Stimulated activated naive CD4-positive, alpha-beta T cell (primary cell): ENCODE results near the gene SUSD5.

Source experiments
- DNase-seq, 6 experiments: peaks; one replicate each; lab custom pipeline; 2025; lab: John Stamatoyannopoulos, UW

SUSD5 gene

GRCh38 chr3:33218446-33219174 lies at the start of gene SUSD5:
Gene SUSD5 (minus strand): TSS chr3:33218810. CDS start chr3:33218797, 13 bp downstream.
- DNase-seq = no peak

GRCh38 chr3:33260104-33260503 lies 41.5 kb upstream of the SUSD5 start:
- DNase-seq = no peak

GRCh38 chr3:33256249-33256648 lies 37.6 kb upstream of the SUSD5 start:
- DNase-seq = no peak

DNA sequence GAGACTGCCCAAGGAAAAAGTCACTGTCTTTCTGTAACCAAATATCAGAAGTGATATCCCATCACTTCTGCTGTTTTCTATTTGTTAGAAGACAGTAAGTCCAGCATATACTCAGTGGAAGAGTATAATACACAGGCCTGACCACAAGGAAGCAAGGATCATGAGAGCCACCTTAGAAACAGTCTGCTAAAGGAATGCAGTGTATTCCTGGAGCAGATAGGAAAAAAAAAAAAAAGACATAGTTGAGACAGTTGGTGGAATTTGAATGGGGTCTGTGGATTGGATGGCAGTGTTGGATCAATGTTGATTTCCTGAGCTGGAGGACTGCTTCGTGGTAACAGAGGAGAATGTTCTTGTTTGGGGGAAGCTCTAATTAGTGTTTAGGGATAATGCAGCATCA lies 32.1 kb upstream of the SUSD5 start:
- DNase-seq = no peak

- no peak for DNase-seq
Measured at GRCh38 chr3:33246786-33247185, 28.2 kb upstream of the SUSD5 start.

DNA sequence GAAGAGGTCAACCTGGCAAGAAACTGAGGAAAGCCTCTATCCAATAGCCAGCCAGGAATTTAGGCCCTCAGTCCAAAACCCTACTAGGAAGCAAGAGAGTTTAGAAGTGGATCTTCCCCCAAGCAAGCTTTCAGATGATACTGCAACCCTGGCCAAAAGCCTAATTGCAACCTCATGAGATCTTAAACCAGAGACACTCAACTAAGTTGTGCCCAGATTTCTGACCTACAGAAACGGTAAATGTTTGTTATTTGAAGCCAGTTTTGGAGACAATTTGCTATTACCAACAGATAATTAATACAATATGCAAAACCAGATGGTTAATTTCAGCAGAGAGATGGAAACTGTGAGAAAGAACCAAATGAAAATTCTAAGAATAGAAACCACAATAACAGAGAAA lies 21.7 kb upstream of the SUSD5 start:
- DNase-seq = no peak

DNA sequence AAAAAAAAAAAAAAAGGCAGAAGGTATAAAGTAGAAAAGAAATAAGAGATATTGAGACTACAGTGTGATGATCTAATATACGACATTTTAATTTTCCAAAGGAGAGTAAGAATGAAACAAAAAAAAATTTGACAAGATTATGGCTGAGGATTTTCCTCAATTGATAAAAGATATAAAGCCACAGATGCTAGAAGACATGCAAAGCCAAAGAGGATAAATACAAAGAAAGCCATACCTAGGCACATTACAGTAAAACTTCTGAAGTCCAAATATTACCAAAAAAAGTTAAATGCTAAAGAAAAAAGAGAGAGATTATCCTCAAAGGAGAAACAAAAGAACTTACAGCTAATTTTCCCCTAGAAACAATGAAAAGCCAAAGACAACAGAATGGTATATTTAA lies 20.3 kb upstream of the SUSD5 start:
- no peak for DNase-seq

DNA sequence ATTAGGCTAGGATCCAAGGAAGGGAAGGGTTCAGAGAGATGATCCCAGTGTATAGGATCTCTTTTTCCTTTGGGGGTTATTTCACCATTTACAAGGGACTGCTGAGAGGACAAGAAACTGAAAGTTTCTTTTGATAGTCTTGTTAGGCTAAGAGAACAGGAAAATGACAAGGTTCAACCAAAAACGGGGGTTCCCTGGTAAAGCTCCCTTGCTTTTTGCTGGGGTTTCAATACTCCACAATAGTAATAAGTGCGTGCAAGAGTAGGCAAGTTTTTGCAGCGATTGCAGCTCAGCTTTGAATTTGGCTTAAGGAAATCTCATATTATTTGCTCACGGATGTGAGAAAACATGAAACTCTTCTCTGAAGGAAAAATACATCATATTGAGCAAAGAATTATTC lies 18.8 kb upstream of the SUSD5 start:
- no peak for DNase-seq

DNA sequence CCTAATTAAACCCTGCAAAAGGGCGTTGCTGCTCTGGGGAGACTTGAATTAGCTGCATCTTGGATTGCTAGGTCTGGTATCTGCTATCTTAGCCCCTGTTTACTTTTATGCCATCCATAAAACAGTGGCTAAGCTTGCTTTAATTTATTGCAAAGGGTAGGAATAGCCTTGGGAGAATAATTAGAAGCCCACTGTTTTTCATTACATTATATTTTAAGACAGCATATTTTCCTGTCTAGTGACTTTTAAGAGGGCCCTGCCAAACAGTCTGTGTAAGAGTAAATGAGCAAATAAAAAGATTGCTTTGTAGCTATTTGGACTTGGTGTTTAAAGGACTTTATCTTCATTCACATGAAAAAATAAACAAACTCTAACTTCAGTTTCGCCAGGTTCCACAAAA lies 17.4 kb upstream of the SUSD5 start:
- DNase-seq = no peak

DNA sequence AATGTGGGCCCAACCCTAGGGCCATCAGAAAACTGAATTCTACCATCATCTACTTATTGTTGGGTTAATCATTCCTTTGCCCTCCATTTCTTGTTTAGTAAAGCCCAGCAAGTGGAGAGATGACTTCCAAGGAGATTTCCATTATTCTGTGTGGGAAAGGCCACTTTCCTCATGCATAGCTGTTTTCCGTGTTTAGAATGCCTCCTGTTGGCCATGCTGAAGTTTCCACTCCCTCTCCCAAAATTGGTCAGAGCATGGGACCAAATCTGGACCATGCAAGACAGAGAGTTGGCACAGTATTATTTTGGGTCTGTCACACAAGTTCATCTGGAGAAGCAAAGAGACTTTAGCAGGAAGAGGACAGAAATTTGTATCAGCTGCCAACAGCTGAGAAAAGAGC lies 15.3 kb upstream of the SUSD5 start:
- DNase-seq = no peak

- DNase-seq = no peak
Measured at GRCh38 chr3:33231756-33232465, 13.3 kb upstream of the SUSD5 start.

- no peak for DNase-seq
Measured at GRCh38 chr3:33229947-33230346, 11.3 kb upstream of the SUSD5 start.

DNA sequence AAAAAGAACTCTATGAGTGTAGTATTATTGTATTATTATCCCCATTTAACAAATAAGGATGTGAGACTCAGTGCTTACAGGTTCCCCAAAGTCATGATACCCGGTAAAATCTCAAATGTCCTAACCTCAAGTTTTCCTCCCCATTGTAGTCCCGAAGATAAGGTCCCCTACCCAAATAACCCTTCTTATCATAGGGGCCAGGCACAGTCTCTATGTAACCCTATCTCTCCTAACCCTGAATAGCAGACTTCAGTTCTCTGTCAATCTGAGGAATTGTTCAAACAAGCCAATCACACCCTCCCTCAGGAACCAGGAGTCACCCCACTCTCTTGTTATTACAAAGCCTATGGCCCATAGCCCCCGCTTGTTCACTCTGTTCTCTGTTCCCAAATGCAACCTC lies 10.5 kb upstream of the SUSD5 start:
- DNase-seq = no peak

DNA sequence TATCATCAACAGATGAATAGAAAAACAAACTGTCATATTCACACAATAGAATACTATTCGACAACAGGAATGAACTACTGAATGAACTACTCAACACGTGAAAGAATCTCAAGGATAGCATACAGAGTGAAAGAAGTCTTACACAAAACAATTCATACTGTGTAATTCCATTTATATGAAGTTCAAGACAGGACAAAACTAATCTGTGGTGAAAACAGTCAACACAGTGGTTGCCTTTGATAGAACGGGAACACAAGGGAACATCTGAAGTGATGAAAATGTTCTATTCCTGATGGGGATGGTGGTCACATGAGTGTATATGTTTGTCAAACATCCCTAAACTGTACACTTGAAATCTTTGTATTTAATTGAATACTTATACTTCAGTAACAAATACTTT lies 2.6 kb upstream of the SUSD5 start:
- DNase-seq = no peak

DNA sequence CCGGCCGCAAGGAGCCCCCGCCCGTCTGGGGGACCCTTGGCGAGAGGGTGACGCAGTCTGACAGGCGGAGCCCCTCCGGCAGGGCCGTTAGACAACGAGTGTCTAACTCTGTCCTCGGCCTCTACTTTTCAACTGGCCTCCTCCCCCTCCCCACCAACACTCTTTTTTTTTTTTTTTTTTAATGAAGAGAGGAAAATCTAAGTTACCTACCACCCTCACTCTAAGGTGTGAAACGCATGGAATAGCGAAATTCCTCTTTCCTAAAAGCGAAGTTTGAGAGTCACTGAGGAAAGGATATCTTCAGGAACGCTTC lies 521 bp upstream of the SUSD5 start:
- no peak for DNase-seq

DNA sequence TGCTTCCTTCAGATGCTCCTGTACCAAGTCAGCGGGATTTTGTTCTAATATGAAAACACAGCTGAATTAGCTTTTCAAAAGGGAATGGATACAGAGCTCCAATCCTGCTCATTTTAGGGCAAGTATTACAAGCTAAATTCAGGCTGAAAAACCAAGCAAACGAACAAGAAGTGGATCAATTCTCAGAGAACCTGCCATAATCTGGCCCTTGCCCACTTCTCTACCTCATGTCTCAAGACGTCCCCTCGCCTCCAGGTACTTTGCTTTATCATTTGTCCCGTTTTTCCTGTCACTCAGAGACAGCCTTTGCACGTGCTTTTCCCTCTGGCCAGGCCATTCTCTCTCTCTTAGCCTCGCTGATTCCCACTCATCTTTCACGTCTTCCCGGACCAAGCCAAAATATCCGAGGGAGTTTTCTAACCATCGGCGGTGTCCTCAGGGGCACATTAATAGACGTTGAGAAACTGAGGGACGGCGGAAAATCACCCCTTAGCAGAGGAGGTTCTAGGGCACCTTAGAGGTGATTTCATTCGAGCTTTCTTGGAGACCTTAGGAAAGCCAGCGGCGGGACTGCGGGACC lies 654 bp downstream of the SUSD5 start:
- DNase-seq = no peak

DNA sequence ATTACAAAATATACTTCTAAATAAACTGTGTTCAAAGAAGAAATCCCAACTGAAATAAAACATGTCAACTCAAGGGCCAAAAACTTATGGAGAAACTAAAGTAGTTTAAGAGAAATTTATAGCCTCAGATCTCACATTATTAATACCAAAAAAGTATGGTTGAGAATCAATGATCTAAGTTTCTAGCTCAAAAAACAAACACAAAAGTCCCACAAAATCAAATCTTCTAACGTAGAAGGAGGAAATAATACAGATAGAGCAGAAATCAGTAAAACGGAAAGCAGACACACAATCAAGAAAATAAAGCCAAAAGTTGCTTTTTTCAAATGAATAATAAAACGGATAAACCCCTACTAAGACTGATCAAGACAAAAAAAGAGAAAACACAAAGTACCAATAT lies 2.9 kb downstream of the SUSD5 start:
- DNase-seq = no peak

DNA sequence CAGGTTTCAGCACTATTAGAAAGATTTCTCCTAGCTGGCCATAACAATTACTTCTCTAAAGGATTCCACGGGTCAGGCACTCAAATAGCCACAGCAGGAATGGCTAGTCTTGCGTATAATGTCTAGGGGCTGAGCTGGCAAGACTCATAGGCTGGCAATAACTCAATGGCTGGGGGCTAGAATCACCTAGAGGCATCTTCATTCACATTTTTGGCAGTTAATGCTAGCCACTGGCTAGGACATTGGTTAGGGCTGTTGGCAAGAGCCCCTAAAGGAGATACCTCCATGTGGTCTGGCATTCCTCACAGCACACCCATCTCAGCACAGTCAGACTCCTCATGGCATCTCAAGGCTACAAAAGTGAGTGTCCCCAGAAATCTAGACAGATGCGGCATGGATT lies 6.2 kb downstream of the SUSD5 start:
- DNase-seq = no peak

DNA sequence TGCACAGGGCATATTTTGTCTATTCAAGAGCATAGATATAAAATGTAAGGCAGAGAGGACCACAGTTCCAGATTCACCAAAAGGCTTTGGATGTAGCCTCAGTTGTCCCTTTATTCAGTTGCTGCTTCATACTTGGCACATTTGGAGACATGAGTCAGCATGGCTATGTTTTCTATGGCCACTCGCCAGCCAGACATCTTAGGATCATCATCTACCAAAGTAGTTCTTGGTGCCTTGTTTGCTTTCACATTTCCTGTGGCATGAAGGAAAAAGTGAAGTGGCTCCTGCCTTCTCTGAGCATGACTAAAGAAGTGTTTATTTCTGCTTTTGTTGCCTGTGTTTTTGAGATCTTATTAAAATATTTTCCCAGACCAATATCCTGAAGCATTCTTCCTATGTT lies 7.2 kb downstream of the SUSD5 start:
- no peak for DNase-seq

GRCh38 chr3:33209357-33209756 lies 9.3 kb downstream of the SUSD5 start:
- no peak for DNase-seq

DNA sequence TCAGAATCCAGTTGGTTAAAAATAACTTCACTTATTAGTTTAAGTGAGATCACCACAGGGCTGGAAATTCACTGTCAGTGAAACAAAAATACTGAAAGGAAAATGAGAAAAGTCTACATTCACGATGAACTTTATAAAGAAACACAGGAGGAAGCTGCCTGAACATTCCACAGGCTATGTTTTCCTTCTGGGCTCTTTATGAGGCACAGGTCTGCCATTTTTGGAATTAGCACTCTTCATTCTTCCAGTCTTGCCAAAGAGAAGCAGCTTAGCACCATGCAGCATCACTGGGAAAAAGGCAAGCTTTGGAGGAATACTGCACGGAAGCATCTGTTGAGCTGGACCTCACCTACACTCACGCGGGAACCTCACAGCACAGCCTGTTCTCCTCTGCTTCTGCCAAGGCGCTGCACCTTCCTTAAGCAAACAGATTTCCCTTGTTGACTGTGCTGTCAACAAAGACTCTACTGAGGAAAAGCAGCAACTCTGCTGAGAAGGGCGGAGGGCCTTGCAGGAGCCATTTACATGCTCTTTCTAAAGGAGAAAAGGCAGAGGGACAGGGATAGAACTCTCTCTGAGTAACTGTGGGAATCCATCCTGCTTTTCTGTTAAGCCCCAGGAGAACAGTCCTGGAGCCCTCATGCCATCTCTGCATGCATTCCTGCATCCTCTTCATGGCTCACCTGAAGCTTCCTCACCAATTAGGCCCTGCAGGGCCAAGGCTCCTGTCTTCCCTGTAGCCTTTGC lies 15.7 kb downstream of the SUSD5 start:
- no peak for DNase-seq

DNA sequence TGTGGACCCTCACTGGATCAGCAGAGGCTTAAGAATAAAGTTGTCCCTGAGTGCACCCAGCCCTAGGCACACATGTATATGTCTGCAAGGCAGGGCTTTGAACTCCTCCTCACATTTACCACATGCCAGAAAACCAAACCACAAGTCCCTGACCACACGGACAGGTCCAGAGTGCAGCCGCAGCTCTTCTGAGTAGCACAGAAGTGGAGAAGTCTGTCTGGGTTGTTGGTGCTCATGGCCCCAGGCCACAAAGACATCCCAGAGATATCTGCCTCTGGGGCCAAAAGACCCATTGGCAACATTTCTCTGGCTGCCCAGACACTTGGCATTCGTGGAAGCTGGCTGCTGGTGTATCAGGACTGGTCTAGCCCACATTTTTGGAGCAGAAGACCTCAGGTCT lies 17.4 kb downstream of the SUSD5 start:
- DNase-seq = no peak

DNA sequence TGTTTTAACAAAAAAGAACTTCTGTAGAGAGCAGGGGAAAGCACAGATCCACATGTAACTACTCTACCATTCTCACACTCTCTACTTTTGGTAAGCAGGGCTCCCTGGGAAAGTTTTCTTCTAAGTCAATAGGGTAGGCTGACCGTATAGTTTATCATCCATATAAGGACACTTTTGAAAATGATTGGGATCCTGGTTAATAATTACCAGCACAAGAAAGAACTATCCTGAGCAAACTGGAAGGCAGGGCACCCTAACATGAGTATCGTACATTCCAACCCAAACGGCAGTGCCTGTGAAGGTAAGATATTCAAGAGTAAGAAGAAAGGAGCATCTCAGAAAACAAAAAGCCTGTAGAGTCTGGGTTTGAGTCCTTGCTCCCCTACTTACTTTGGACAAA lies 22.1 kb downstream of the SUSD5 start:
- DNase-seq = no peak
